CD4-positive, alpha-beta T cell (primary cell): ENCODE measurements around the gene CERS6. TPM values are rescaled to one million over a fixed set of nuclear protein-coding genes. Genes with fewer than 3 reads are reported as not detected.

ENCODE experiments used
- ATAC-seq: fragments of 200-7000 bp; cut with Tn5 transposase; one replicate; pipeline ENCODE4 v1.10.0; 2022; ENCODE audit warnings: mild to moderate bottlenecking; ENCODE audit not compliant: poor library complexity
- CTCF ChIA-PET: fragments of 350-600 bp; sonication (Branson Sonifier 250); formaldehyde crosslinking; loops from one replicate; lab custom pipeline; 2021; ENCODE audit warnings: antibody characterized with exemption, inconsistent platforms; lab: Charles Lee
- POLR2A ChIA-PET: fragments of 350-600 bp; sonication (Branson Sonifier 250); formaldehyde crosslinking; loops from one replicate; lab custom pipeline; 2021; ENCODE audit warnings: antibody characterized with exemption, inconsistent platforms; lab: Charles Lee
- DNase-seq, 14 experiments: peaks; one replicate each; pipeline ENCODE4 v3.0.0-alpha.2; 2013 to 2020; ENCODE audit warnings: mixed read lengths in 2 of 14
- H3K27ac ChIP-seq, 2 donors: one replicate each; pipeline versions ENCODE4 v1.5.1 to v1.7.0; 2013; ENCODE audit warnings: low read length in 2 of 2, low read depth in 1 of 2, mild to moderate bottlenecking in 1 of 2
- H3K27me3 ChIP-seq, 2 experiments: 1 replicate in 1 of 2; 2 replicates in 1 of 2; pipeline versions ENCODE4 v1.6.1 to v1.7.0; 2013; ENCODE audit warnings: low read length in 2 of 2, control low read depth in 1 of 2, mild to moderate bottlenecking in 1 of 2, moderate library complexity in 1 of 2; ENCODE audit not compliant: insufficient read depth in 2 of 2, control insufficient read depth in 1 of 2
- H3K36me3 ChIP-seq: one replicate; pipeline ENCODE4 v1.6.1; 2013; ENCODE audit warnings: low read length, control low read depth; ENCODE audit not compliant: insufficient read depth
- H3K4me1 ChIP-seq: one replicate; pipeline ENCODE4 v1.6.1; 2013; ENCODE audit warnings: low read length, control low read depth; ENCODE audit not compliant: insufficient read depth
- H3K4me3 ChIP-seq: one replicate; pipeline ENCODE4 v1.5.1; 2013; ENCODE audit warnings: mild to moderate bottlenecking, low read length, moderate library complexity
- H3K9me3 ChIP-seq, 2 experiments: 1 replicate in 1 of 2; 2 replicates in 1 of 2; pipeline versions ENCODE4 v1.6.1 to v1.7.0; 2013; ENCODE audit warnings: low read length in 2 of 2, mild to moderate bottlenecking in 2 of 2, control low read depth in 1 of 2, moderate library complexity in 1 of 2; ENCODE audit not compliant: control insufficient read depth in 1 of 2, insufficient read depth in 1 of 2
- H3K27ac Mint-ChIP-seq: one replicate; pipeline ENCODE4 v1.8.0; 2020; ENCODE audit warnings: mixed read lengths
- H3K27me3 Mint-ChIP-seq: one replicate; pipeline ENCODE4 v1.8.0; 2021; ENCODE audit warnings: mixed read lengths
- H3K36me3 Mint-ChIP-seq: one replicate; pipeline ENCODE4 v1.8.0; 2021; ENCODE audit warnings: low read depth, mixed read lengths
- H3K4me1 Mint-ChIP-seq: one replicate; pipeline ENCODE4 v1.8.0; 2021; ENCODE audit warnings: low read depth, mixed read lengths
- H3K4me3 Mint-ChIP-seq: one replicate; pipeline ENCODE4 v1.8.0; 2020; ENCODE audit warnings: mild to moderate bottlenecking, mixed read lengths
- H3K9me3 Mint-ChIP-seq: one replicate; pipeline ENCODE4 v1.8.0; 2020; ENCODE audit warnings: mixed read lengths
- intact Hi-C, 2 experiments: fragments of 100-400 bp; cut with DNase I in 1 of 2; cut with micrococcal nuclease in 1 of 2; formaldehyde crosslinking; loops; one replicate each; pipeline versions ENCODE4 v1.15.1 to v1.9.0; 2023 to 2025; cut with DNase I, micrococcal nuclease
- total RNA-seq, 174 experiments: library from RNA in 2 of 174; stranded (reverse) in 2 of 174; gene quantifications; one replicate each; pipeline ENCODE4 v1.2.3 and lab custom pipeline; 2021 to 2026
- TF ChIP-seq, protein P1 (sequence below): fragments of 200-600 bp; IDR thresholded peaks from one replicate; pipeline ENCODE4 v1.8.0; 2022; ENCODE audit warnings: antibody characterized with exemption, mild to moderate bottlenecking

Gene CERS6
- total RNA-seq, 2 experiments from 2014 or later = 16.9 to 17.9 TPM

GRCh38 chr2:168642873-168643272 lies 186.8 kb downstream of the CERS6 start:
- Histone ChIP-seq H3K36me3 (no peaks in the 10 kb centered on the region), H3K9me3 (no peaks in the 10 kb centered on the region), H3K4me3 (no peak overlapping the region), H3K27me3 (no peaks in the 10 kb centered on the region), H3K27ac (no peak overlapping the region), H3K4me1 (no peaks in the 10 kb centered on the region)
- POLR2A ChIA-PET = no interaction called here
- CTCF ChIA-PET = interaction anchor here (1.3 kb wide), 1 partner anchor 10 kb away, joined by 5 read pairs; no protein-coding TSS in a partner anchor
- Mint-ChIP-seq H3K4me1 (peaks cover 29% of the 10 kb centered on the region), H3K4me3 (no peak overlapping the region), H3K27ac (no peak overlapping the region), H3K9me3 (no peaks in the 10 kb centered on the region), H3K27me3 (no peaks in the 10 kb centered on the region), H3K36me3 (no peaks in the 10 kb centered on the region)
- no peak for ATAC-seq
- intact Hi-C loops = no loop called here
- TF ChIP-seq, protein P1, sequence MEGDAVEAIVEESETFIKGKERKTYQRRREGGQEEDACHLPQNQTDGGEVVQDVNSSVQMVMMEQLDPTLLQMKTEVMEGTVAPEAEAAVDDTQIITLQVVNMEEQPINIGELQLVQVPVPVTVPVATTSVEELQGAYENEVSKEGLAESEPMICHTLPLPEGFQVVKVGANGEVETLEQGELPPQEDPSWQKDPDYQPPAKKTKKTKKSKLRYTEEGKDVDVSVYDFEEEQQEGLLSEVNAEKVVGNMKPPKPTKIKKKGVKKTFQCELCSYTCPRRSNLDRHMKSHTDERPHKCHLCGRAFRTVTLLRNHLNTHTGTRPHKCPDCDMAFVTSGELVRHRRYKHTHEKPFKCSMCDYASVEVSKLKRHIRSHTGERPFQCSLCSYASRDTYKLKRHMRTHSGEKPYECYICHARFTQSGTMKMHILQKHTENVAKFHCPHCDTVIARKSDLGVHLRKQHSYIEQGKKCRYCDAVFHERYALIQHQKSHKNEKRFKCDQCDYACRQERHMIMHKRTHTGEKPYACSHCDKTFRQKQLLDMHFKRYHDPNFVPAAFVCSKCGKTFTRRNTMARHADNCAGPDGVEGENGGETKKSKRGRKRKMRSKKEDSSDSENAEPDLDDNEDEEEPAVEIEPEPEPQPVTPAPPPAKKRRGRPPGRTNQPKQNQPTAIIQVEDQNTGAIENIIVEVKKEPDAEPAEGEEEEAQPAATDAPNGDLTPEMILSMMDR = no peak
- no peak for DNase-seq

DNA sequence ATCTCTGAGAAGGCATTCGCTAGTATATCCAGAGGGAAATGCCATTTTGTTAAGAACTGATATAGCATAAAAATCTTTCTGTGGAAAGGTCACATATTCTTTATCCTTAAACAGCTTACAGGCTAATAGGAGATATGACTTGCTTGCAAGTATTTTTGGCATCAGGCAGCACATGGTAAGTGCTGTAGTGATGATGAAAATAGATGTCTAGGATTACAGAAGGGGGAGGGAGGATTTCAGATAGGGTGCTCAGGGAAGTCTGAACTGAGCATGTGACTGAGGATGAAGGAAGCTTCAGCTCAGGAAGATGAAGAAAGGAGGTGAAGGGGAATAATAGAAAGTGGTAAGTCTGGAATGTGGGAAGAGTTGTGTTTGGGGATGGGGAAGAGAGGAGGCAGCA lies 187.9 kb downstream of the CERS6 start:
- intact Hi-C loops = no loop called here
- POLR2A ChIA-PET = no interaction called here
- ATAC-seq = no peak

DNA sequence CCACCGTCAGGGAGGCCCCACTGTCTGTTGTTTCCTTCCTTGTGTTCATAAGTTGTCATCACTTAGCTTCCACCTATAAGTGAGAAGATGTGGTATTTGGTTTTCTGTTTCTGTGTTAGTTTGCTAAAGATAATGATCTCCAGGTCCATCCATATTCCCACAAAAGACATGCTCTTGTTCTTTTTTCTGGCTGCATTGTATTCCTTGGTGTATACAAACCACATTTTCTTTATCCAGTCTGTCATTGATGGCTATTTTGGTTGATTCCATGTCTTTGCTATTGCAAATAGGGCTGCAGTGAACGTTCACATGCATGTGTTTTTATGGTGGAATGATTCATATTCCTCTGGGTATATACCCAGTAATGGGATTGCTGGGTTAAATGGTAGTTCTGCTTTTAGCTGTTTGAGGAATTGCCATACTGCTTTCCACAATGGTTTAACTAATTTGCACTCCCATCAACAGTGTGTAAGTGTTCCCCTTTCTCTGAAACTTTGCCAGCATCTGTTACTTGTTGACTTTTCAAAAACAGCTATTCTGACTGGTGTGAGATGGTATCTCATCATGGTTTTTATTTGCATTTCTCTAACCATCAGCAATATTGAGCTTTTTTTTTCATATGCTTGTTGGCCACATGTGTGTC lies 189.7 kb downstream of the CERS6 start:
- Mint-ChIP-seq H3K4me1 (peaks cover 36% of the 10 kb centered on the region), H3K27me3 (no peaks in the 10 kb centered on the region), H3K27ac (no peak overlapping the region), H3K36me3 (no peaks in the 10 kb centered on the region), H3K9me3 (no peaks in the 10 kb centered on the region), H3K4me3 (no peak overlapping the region)
- CTCF ChIA-PET = no interaction called here
- Histone ChIP-seq H3K4me3 (no peak overlapping the region), H3K9me3 (no peaks in the 10 kb centered on the region), H3K27me3 (no peaks in the 10 kb centered on the region), H3K27ac (no peak overlapping the region), H3K4me1 (no peaks in the 10 kb centered on the region), H3K36me3 (no peaks in the 10 kb centered on the region)
- POLR2A ChIA-PET = no interaction called here
- DNase-seq = no peak
- TF ChIP-seq, protein P1 = no peak
- intact Hi-C loops = no loop called here
- no peak for ATAC-seq

More for the DNA sequence above, 187.9 kb downstream of the CERS6 start:
- Histone ChIP-seq H3K36me3 (no peaks in the 10 kb centered on the region), H3K27ac (no peak overlapping the region), H3K9me3 (no peaks in the 10 kb centered on the region), H3K4me1 (no peaks in the 10 kb centered on the region), H3K4me3 (no peak overlapping the region), H3K27me3 (no peaks in the 10 kb centered on the region)
- H3K36me3 Mint-ChIP-seq = no peaks in the 10 kb centered on the region
- TF ChIP-seq, protein P1 = no peak
- peaks cover 29% of the 10 kb centered on the region for H3K4me1 Mint-ChIP-seq
- no peak overlapping the region for H3K27ac Mint-ChIP-seq
- H3K4me3 Mint-ChIP-seq = no peak overlapping the region
- CTCF ChIA-PET = no interaction called here
- H3K9me3 Mint-ChIP-seq = no peaks in the 10 kb centered on the region
- no peak for DNase-seq
- H3K27me3 Mint-ChIP-seq = no peaks in the 10 kb centered on the region
